Hypothalamus (tissue), 51 donors: Measurements from ENCODE around the gene STX8.
A peak's percentile ranks its signal among the peaks of the same experiment; 100 is the strongest.
"Not testable (repeated sequence)": the region's sequence is repeated elsewhere in the genome, so short reads cannot be mapped to it uniquely, and the experiment has no call there.

Source experiments
- DNase-seq, 51 donors: peaks; one replicate each; lab custom pipeline; 2025; lab: John Stamatoyannopoulos, UW

The STX8 gene, protein sequence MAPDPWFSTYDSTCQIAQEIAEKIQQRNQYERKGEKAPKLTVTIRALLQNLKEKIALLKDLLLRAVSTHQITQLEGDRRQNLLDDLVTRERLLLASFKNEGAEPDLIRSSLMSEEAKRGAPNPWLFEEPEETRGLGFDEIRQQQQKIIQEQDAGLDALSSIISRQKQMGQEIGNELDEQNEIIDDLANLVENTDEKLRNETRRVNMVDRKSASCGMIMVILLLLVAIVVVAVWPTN

DNA sequence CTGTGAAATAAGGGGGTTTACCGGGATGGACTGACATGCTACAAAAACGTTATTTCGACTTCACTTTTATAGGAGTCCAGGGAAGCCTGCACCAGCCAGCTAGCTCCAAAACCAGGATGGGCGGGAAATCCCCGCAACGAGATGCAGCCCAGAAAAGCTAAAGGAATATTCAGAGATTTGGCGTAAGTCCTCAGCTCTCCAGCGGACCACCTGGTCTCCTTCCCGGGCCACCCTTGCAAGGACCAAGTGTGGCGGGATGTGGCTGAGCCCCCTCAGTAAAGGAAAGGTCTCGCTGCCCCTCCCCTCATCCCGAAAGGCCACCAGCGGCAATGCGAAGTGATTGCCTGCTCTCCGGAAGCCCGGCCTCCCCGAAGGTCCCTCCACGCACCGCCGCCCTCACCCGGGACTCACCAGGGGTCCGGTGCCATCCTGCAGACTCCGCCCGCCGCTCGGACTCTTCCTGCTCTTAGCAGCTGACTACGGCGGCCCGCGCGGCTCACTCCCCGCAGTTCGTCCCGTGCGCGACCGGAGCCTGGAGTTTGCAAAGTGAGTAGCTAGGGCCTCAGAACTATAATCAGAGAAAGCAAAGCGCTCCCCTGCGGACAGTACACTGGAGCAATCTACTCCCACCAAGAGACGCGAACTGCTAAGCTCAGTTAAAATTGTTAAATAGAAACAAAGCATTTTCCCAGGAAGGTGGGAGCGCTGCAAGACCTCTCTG lies at the start of gene STX8:
STX8 (minus strand) TSS at position 440 of the 721 bp plus-strand sequence; CDS start at position 428, 12 bp downstream.
- DNase-seq, result peak; percentile 39 to 90 (median 77)

DNA sequence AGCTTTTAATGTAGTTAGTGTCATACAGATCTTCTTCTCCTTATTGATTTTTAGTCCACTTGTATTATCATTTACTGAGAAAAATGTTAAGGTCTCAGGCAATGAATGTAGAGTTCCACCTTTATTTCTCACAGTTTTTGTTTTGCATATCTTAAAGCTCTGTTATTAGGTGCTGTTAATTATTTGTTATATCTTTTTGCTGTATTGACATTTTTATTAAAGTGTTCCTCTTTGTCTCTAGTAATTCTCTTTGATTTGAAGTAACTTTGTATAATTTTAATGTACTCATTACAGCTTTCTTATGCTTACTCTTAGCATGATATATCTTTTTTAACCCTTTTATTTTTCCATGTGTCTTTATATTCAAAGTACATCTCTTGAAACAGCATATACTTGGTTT lies 47.3 kb upstream of the STX8 start:
- DNase-seq, result no peak

DNA sequence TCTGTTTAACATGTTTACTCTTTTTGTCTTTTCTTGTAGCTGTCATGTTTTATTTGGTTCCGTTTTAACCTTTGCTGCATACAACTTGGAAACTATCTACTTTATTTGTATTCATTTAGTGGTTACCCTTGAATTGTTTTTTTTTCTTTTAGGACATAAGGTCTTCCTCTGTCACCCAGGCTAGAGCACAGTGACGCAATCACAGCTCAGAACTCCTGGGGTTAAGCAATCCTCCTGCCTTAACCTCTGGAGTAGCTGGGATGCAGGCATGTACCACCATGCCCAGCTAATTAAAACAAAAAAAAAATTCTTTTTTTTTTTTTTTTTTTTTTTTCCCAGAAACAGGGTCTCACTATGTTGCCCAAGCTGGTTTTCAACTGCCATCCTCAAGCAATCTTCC lies 39.9 kb upstream of the STX8 start:
- no peak for DNase-seq

DNA sequence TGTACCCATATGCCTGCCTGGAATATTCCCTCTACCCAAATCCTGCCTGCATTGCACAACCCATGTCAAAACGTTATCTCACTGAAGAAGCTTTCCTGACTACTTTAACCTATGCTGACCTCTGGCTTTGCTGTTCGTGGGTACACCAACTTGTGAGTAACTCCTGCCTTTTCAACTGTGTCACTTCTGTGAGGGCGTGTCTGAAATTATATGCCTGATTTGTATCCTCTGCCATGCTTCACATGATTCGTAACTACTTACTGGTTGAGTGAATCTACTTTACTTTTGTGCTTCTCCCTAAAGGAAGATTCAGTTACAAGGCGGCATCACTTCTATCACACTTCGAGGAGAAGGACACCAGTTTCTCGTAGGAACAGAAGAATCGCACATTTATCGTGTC lies 36.4 kb upstream of the STX8 start:
- DNase-seq, result no peak

DNA sequence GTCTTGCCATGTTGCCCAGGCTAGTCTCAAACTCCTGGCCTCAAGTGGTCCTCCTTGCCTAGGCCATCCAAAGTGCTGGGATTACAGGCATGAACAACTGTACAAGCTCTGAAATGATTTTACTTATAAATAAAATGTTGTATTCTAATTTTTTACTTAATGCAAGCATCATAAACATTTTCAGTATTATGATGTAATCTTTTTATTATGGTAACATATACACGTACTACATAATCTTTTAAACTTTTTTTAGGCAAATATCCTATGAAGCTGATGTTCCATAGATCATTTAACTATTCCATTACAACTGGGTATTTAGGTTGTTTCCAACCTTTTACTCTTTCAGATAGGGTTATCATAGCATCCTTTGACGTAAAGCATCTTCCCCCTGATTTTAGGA lies 35.9 kb upstream of the STX8 start:
- no peak for DNase-seq

DNA sequence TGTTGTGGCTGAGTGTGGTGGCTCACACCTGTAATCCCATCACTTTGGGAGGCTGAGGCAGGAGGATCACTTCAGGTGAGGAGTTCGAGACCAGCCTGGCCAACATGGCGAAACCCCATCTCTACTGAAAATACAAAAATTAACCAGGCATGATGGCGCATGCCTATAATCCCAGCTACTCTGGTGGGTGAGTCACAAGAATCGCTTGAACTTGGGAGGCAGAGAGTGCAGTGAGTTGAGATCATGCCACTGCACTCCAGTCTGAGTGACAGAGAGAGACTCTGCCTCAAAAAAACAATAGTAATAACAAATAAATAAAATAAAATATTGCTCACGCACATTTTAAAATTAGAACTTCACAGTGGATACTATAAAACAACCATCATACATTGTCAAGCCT lies 31.4 kb upstream of the STX8 start:
- DNase-seq, result not testable (repeated sequence)

DNA sequence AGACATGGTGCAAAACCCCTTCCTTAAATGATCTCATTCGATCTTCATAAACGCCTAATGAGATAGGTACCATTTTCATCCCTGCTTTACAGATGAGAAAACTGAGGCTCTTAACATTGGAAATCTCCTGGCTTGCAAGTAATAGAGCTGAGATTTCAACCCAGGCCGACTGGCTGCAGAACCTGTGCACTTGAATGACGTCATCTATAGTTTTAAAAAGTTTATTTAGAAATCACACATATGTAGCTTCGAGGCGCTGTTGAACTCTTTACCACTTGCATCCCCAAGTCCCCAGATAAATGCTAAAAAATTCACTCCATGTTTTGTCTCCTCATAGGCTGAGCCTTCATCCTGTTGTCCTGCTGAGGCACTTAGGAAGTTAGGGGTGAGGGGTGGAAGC lies 30.8 kb upstream of the STX8 start:
- no peak for DNase-seq

DNA sequence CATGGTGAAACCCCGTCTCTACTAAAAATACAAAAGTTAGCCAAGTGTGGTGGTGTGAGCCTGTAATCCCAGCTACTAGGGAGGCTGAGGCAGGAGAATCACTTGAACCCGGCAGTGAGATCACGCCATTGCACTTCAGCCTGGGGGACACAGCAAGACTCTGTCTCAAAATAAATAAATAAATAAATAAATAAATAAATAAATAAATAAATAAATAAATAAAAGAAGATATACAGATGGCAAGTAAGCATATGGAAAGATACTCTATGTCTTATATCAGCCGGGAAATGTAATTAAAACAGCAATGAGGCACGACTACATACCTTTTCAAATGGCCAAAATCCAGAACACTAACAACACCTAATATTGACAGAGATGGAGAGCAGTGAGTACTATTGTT lies 29.0 kb upstream of the STX8 start:
- DNase-seq, result not testable (repeated sequence)

DNA sequence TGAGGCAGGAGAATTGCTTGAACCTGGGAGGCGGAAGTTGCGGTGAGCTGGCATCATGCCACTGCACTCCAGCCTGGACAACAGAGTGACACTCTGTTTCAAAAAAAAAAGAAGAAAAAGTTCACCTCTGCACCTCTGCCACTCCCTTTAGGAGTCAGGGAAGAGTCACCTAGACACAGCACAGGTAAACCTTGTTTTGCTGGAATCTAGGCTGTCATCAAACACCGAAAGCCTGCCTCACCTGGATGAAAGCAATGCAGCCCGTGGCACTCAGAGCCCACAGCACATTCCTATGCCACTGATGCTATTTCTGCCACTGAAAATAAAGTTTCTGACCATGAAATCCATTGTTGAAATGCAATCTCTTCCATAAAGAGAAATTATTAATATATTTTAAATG lies 23.0 kb upstream of the STX8 start:
- DNase-seq, result no peak

DNA sequence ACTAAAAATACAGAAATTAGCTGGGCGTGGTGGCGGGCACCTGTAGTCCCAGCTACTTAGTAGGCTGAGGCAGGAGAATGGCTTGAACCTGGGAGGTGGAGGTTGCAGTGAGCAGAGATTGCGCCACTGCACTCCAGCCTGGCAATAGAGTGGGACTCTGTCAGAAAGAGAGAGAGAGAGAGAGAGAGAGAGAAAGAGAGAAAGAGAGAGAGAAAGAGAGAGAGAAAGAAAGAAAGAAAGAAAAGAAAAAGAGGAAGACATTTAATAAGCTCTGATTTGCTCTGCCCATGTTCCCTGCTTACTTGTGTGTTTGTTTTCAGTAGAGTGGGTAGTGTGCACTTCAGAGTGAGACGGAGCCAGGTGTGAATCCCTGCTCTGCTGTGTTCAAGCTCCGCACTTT lies 22.0 kb upstream of the STX8 start:
- DNase-seq, result not testable (repeated sequence)

DNA sequence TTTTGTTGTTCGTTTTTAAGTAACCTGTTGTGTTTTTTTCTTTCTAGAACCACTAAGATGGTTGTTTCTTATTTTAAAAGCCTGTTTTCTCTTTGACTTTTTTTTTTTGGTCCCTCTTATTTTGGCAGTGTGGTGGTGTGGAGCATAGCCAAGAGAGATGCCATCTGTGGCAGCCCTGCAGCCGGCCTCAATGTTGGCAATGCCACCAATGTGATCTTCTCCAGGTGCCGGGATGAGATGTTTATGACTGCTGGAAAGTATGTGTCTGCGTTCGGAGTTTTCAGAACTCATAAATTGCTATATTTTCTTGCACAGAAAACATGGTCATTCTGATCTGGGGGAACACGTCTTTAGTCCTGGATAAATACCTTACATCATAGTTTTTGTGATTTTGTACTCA lies 18.4 kb upstream of the STX8 start:
- DNase-seq, result peak in 1 of 51 donors; percentile 1

DNA sequence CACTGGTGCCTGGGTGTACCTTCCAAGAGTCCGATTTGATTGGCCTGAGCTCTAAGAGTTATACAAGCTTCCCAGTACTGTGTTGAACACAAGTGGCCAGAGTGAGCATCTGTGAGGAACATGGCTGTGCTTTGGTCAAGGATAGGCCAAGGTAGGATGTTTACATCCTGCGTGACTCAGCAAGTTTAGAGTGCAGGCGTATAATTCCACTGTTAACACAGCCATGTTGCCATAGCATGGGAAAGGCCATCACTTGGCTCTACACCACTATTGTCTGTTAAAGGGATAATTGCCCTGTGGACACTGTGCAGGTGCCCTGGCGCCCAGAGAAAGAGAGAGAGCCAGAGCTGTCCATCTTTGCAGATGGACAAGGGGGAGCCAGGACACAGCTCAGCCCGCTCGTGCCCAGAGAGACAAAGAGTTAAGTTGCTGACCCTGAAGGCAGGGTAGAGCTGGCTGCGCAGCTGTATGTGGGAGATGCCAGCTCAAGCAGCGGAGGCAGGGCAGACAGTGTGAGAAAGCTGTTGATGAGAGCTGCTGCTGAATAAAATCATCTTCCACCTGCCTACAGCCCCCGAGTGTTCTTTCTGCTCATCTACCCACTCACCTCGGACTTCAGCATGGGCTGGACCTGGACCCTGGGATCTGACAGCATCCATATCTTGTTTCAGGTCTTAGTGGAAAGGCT lies 12.5 kb upstream of the STX8 start:
- peak in 1 of 51 donors; percentile 11 for DNase-seq

DNA sequence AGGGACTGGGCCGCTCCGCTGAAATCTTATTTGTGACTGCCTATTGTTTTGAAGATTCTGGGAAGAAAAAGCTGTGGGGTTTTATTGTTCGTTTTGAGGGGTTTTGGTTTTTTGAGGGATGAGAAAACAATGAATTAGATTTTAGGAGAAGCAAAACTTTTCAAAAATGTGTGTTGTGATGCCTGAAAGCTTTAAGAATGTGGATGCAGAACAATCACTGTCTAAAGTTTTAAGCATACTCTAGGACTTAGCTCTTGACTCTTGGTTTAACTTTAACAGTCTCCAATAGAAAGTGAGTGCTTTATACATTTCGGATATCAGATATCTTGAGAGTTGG lies 1.7 kb upstream of the STX8 start:
- no peak for DNase-seq

DNA sequence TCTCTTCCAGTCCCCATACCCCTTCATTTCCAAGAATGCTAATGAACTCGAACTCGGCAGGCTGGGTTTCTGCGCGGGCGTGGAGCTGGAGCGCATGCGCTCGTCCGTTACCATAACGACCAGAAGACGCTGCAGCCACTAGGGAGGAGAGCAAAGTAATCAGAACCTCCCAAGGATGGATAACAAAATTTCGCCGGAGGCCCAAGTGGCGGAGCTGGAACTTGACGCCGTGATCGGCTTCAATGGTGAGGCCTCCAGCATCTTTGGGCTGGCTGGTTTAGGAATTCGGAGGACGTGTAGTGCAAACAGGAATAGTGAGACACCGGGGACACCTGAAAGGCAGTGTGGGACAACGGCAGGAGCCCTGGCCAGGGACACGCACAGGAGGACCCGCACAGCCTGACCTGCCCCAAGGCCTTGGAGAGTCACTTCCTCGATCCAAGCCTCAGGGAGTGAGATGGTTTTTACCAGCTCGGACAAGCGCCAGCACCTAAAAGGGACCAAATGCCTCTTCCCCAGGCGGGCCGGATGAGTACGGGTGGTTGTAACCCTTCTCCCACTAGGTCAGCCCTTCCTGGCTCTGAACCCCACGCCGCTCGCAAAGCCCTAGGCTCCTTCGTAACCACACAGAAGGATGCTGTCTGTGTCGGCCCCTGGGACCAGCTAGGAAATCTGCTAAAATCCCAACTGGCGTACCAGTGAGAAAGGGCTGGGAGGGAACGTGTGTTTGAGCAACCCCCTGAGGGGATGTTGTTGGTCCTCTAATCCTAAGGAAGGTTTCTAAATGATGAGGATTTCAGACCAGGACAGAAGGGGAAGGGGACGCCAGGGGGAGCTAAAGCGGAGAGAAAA lies 1.1 kb upstream of the STX8 start, which contains the start of gene CFAP52:
CFAP52 (plus strand) TSS at position 122 of the 852 bp plus-strand sequence; CDS start at position 176, 54 bp downstream.
- peak; percentile 27 to 87 (median 57) for DNase-seq

DNA sequence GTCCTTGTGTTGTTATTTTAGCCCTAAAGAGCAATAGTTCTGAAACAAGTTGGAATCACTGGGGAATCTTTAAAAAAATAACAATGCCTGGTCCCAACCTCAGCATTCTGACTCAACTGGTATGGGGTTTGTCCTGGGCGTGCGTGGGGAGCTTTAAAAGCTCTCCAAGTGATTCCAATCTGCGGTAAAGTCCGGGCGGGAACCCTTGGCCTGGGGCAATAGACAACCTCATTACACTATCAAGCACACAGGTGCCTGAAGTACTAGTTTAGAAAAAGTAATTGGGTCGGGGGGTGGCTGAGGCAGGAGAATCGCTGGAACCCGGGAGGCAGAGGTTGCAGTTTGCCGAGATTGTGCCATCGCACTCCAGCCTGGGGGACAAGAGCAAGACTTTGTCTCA lies 4.4 kb downstream of the STX8 start:
- DNase-seq, result no peak

DNA sequence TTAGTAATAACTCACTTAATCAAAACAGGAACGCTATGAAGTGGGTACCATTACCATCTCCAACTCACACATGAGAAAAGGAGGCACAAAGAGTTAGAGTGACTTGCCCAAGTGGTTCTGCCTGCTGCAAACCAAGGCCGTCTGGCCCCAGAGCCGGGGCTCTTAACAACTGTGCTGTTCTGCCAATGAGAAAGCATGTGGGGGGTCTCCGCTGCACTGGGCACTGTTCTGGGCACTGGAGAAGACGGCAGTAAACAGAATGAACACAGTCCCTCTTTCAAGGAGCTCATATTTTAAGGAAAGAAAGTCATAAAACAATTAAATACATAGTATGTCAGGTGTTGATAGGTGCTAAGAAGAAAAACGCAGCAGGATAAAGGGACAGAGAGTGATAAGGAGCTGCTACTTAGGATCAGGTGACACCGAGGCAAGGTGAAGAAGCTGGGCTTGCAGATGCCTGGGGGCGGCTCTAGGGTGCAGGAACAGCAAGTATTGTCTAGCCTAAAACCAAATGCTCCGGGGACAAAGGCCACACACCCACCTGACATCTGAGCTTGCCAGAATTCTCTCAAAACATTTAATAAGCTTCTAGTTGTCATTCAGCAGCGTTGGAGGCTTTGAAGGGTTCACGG lies 6.5 kb downstream of the STX8 start:
- no peak for DNase-seq

DNA sequence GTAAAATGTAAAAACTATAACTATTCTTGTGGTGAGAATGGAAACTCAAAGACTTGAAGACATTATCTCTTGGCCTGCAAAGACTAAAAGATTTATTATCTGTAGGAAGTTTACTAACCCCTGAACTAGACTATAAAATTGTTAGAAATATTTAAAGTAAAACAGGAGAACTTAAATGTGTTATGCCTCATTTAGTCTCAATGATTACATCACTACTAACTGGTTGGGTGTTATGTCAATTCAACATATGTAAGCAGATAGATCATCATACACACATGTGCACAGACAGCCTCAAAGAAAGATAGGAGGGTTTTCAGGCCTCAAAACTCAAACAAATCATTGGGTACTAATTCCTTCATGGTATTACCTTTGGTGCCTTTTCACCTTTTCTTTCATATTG lies 7.6 kb downstream of the STX8 start:
- no peak for DNase-seq

DNA sequence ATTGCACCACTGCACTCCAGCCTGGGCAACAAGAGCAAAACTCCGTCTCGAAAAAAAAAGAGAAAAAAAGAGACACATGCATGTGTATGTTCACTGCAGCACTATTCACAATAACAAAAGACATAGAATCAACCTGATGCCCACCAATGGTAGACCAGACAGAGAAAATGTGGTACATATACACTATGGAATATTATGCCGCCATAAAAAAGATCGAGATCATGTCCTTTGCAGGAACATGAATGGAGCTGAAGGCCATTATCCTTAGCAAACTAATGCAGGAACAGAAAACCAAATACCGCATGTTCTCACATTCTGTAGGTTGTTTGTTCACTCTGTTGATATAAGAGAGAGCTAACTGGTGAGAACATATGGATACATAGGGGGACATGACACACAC lies 8.9 kb downstream of the STX8 start:
- not testable (repeated sequence) for DNase-seq

DNA sequence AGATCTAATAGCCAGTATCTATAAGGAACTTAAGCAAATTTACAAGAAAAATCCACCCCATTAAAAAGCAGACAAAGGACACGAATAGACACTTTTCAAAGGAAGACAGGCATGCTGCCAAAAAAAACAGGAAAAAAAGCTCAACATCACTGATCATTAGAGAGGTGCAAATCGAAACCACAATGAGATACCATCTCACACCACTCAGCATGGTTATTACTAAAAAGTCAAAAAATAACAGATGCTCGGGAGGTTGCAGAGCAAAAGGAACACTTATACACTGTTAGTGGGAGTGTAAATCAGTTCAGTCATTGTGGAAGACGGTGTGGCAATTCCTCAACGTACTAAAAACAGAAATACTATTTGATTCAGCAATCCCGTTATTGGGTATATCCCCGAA lies 9.6 kb downstream of the STX8 start:
- DNase-seq, result no peak

DNA sequence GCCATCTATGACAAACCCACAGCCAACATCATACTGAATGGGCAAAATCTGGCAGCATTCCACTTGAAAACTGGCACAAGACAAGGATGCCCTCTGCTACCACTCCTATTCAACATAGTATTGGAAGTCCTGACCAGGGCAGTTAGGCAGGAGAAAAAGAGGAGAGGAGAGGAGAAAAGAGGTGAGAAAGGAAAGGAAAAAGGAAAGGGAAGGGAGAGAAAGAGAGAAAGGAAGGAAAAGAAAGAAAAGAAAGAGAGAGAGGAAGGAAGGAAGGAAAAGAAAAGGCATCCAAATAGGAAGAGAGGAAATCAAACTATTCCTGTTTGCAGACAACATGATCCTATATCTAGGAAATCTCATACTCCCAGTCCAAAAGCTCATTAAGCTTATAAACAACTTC lies 11.5 kb downstream of the STX8 start:
- DNase-seq, result no peak
